D341Med (cell line): ENCODE results near the gene BTBD1.

Experiments used
- DNase-seq: peaks from one replicate; pipeline ENCODE4 v3.0.0; 2012; ENCODE audit warnings: low spot score

BTBD1 gene

DNA sequence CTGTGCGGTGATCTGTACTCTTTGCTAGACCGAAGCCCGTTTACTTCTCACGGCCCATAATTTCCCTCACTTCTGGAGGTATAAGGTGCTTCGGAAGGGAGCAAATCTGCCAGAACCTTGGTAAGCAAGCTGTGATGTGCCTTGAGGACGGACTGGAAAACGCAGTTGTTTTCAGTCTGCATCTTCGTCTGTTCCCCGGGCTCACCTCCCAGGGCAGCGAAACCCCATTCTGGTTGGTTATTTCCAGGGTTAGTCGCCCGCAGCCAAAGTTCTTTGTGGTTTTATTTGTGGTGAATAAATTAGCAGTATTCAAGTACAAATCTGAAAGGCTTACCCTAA is 80.6 kb downstream of the BTBD1 start:
- no peak for DNase-seq

DNA sequence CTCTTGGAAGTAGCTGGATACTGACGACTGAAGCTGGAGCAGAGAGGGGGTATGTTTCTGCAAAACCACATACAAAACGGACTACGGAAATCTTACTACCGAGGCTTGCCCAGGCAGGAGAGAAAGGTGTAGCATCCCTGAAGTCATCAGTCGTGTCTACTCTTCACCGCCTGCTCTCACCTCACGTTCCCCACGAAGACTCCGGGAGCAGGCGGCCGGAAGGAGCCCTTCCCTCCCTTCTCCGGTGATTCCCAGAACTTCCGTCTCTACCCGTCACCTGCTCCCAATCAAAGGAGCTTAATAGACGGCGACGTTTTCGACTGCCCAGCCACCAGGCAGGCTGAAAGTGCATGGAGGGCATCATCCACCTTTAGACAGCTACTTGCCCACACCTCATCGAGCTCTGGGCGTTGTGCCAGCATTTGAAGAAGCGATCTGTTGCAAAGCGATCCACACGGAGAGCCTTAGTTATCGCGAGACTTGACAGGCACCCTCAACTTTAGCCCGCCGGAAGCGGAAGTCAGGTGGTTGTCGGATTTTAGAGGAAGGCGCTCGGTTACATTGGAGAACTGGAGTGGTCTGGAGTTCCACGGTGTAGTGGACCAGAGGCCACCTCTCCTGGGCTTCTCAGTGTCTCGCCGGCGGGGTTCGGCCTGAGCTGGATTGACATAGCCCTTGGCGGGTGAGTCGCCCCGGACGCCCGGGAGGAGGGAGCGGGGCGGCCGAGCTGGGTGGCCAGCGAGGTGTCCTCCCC is 81.2 kb downstream of the BTBD1 start, which contains the start of gene RAMAC:
Gene RAMAC (plus strand): TSS at position 523 of the 754 bp plus-strand sequence. CDS start 2,809 bp downstream, outside the sequence.
- DNase-seq: peak; percentile 89

DNA sequence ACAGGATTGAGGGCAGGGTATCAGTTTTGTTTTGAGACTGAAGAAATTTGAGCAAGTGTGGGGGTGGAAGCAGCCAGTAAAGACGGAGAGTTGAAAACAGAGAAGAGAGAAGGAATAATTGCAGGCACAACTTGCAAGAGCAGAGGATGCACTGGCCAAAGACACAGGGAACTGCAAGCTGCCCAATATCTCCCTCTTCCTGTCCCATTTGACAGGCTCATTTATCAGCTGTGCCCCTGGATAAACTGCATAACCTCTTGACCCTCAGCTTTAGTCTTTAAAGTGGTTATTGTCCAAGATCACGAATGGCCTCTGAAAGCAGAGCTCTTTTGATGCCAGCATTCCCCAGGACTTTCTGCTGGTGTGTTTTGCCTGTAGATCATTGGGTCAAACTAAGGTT is 86.1 kb downstream of the BTBD1 start:
- DNase-seq: no peak

DNA sequence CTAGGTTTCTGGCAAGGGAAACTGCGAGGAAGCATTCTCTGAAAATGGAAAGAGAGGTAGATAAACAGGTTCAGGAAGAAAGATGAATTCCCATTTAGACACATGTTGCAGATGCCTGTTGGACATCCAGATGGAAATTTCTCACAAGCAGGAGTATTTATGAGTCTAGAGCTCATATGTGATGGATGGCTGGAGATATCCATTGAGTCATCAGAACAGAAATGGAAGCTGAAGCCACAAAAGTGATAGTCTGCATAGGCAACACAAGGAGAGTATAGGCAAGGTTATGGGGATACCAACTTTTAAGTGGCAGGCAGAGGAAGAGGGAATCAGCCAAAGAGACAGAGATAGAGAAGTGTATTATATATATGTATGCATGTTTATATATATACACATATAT is 87.3 kb downstream of the BTBD1 start:
- no peak for DNase-seq

DNA sequence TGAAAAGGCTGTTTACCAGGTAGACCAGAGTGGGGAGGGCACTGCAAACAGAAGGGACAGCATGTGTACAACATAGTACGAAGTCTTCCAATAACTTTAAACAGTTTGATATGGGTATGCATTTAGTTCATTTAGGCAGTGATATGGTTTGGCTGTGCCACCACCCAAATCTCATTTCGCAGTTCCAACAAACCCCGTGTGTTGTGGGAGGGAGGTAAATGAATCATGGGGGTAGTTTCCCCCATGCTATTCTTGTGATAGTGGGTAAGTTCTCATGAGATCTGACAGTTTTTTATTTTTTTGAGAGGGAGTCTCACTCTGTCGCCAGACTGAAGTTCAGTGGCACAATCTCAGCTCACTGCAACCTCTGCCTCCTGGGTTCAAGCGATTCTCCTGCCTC is 88.6 kb downstream of the BTBD1 start:
- no peak for DNase-seq

DNA sequence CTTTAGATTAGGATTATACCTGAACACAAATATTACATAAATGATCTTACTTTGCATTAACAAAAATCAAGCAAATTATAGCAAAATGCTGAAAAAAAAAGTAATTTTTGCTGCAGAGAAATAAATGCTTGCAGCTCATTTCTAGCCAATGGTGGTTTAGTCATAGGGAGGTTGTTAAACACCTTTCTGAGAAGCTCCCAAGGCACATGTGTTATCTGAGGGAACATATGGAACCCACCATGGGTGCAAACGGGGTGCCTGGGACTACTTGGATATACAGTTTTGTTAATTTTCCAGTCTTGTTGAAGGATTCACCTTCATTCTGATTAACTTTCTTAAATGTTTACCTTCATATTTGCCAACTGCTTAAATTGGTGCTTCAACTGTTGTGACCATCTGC is 90.0 kb downstream of the BTBD1 start:
- no peak for DNase-seq

DNA sequence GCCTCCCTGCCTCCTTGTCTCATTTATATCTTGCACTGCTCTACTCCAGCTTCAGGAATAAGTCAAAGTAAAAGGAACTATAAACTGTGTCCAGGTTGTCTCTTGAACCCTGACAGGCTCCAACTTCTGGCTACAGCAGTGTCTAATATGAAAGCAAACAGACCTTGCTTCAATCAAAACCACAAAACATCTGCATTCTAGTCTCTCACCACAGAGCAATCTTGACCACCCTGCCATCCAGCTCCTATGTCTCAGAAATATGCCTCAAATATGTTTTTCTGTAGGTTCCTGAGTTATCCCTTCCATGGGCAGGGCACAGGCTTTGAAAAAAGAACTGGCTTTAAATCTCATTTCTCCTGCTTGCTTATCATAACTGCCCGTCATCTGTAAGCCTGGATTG is 94.1 kb downstream of the BTBD1 start:
- DNase-seq: no peak

DNA sequence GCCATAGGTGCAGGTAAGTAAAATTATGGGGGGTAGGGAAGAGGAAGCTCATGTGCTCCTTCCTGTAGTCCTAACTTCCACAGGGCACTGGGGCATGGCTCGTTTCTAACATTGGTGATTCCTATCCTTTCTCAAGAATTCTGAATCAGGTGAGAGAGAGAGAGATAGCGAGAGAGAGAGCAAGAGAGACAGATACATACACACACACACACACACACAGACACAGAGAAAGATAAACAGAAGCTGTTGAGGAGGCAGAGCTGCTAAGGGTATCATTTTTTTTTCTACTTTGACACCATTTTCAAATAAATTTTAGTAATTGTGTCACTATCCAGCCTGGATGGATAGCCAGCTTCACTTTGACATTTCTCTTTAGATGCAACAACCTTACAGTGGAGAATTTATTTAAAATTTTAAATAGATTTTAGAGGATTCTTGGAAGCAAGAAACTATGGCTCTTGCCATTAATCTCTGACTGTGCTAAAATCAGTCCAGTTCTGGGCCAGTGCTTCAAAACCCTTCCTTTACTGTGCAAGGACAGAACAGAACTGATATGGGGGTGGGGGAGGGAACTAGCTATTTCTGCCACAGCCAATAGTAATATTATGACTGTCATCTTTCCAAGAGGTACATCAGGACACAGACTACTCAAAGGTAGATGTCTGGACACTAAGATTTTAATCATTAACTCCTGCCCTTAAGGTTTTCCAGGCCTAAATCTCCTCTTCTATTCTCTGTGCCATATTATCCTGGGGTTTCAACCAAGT is 95.7 kb downstream of the BTBD1 start:
- DNase-seq: no peak

DNA sequence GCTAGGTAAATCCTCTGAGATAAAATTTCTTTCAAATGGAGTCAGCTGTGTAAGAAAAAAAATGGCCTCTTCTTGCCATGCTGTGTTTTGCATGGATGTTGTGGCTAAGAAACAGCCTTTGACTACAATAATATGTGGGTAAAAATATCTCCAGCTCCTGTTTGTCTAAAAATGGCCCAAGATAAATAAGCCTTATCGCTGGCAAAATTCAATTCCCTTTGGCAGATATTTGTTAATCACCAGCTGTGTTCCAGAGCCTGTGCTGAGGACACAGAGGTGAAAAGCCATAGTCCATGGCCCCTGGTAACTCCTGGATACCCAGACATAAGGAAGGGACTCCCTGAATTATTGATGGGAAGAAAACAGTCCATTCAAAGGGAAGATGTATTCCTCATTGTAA is 96.4 kb downstream of the BTBD1 start:
- no peak for DNase-seq

DNA sequence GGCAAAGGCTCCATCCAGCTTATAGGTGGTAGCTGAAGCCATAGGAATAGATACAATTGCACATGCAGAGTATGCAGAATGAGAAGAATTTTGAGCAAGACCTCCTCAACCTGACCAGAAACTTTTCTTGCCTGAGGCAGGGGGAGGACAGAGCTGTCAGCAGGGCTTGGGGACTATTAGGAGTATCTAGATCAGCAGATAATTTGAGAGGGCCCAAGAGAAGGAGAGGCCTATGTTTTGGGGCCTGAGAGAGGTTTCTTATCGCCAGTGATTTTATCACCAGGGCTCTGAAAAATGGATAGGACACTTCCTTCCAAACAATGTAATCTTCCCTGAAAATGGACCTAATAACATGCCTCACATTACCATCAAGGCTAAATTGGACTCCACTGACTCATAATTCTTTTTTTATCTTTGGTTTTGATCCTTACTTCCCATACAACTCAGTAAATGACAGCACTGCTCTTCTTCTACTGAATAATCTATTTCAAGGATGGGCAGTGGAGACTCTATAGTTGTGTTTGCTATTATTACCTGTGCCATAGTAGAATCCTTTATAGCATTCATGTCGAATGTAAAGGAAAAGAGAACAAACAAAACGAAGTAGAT is 96.9 kb downstream of the BTBD1 start:
- DNase-seq: no peak

DNA sequence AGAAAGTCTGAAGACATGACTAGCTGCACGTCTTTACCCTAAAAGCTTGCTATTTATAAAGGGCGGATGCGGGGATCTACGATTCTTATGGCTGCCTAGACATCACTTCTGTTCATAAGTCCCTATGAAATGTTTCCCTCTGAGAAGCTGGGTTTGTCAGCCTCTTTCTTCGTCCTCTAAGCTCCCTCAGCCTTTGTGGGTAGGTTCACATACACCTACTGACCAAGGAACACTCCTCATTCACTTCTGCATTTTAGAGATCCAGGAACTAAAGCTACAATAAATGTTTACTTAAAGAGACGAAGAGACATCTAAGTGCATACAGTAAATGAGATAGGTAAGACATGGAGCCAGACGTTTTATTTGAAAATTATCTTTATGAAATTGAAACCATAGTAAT is 97.7 kb downstream of the BTBD1 start:
- DNase-seq: no peak

DNA sequence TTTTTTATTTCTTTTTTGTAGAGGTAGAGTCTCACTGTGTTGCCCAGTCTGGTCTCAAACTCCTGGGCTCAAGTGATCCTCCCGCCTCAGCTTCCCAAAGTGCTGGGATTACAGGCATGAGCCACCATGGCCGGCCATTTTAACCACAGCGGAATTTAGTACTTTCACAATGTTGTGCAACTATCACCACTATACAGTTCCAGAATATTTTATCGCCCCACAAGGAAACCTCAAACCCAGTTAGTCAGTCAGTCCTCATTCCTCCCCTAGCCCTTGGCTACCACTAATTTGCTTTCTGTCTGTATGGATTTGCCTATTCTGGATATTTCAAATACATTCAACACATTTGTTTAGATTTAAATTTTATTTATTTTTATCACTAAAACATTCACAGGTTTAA is 99.0 kb downstream of the BTBD1 start:
- no peak for DNase-seq

DNA sequence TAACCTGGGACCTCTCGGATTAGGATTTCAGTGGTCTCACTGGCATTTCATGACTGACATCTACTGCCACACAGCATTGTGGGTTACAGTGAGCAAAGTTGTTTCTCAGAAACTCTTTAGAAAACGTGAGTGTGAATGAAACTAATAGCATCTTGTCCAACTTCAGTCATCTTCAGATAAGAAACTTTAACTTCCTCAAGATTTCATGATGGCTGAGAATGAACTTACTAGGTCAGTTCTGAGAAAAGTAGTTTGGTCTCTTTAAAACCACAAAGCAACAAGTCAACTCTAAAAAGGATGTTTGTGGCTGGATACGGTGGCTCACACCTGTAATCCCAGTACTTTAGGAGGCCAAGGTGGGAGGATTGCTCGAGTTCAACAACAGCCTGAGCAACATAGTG is 100.4 kb downstream of the BTBD1 start:
- DNase-seq: no peak
